H9 (cell line): Measurements from ENCODE around the gene ARHGAP8. TPM values are rescaled to one million over a fixed set of nuclear protein-coding genes. Genes with fewer than 3 reads are reported as not detected.

Experiments used
- DNase-seq: peaks from one replicate; pipeline ENCODE4 v3.0.0-alpha.2; 2017
- H2AFZ ChIP-seq: one replicate; pipeline ENCODE4 v1.6.1; 2013; ENCODE audit warnings: mild to moderate bottlenecking, low read length, control low read depth, moderate library complexity
- H2AK5ac ChIP-seq: 2 replicates; pipeline ENCODE4 v1.6.1; 2013; ENCODE audit warnings: low read length, control low read depth, mixed read lengths; ENCODE audit not compliant: insufficient read length
- H2BK120ac ChIP-seq: one replicate; pipeline ENCODE4 v1.6.1; 2013; ENCODE audit warnings: low read depth, mild to moderate bottlenecking, low read length, control low read depth, inconsistent platforms; ENCODE audit not compliant: poor library complexity, severe bottlenecking
- H2BK12ac ChIP-seq: 2 replicates; pipeline ENCODE4 v1.6.1; 2013; ENCODE audit warnings: low read length, control low read depth, mixed read lengths, low read depth; ENCODE audit not compliant: insufficient read length
- H2BK15ac ChIP-seq: 2 replicates; pipeline ENCODE4 v1.6.1; 2013; ENCODE audit warnings: low read depth, low read length, control low read depth
- H2BK20ac ChIP-seq: one replicate; pipeline ENCODE4 v1.6.1; 2013; ENCODE audit warnings: low read depth, mild to moderate bottlenecking, low read length, control low read depth, inconsistent platforms; ENCODE audit not compliant: poor library complexity, severe bottlenecking
- H2BK5ac ChIP-seq: 2 replicates; pipeline ENCODE4 v1.6.1; 2013; ENCODE audit warnings: low read length, control low read depth, mixed read lengths; ENCODE audit not compliant: insufficient read length
- H3K14ac ChIP-seq: 2 replicates; pipeline ENCODE4 v1.6.1; 2013; ENCODE audit warnings: low read length, control low read depth; ENCODE audit not compliant: insufficient read depth
- H3K18ac ChIP-seq: 2 replicates; pipeline ENCODE4 v1.6.1; 2013; ENCODE audit warnings: low read depth, mild to moderate bottlenecking, mixed read lengths, low read length, control low read depth; ENCODE audit not compliant: insufficient read length
- H3K23ac ChIP-seq: 2 replicates; pipeline ENCODE4 v1.6.1; 2013; ENCODE audit warnings: low read length, control low read depth, mixed read lengths, low read depth; ENCODE audit not compliant: insufficient read length
- H3K23me2 ChIP-seq: 2 replicates; pipeline ENCODE4 v1.6.1; 2013; ENCODE audit warnings: low read depth, mild to moderate bottlenecking, mixed read lengths, low read length, control low read depth; ENCODE audit not compliant: insufficient read length, poor library complexity, severe bottlenecking
- H3K27ac ChIP-seq: 2 replicates; pipeline ENCODE4 v1.5.1; 2013; ENCODE audit warnings: low read length, control low read depth, mixed read lengths, low read depth; ENCODE audit not compliant: insufficient read length
- H3K27me3 ChIP-seq: 2 replicates; pipeline ENCODE4 v1.6.1; 2013; ENCODE audit warnings: low read length, control low read depth, inconsistent platforms; ENCODE audit not compliant: insufficient read depth
- H3K4ac ChIP-seq: 2 replicates; pipeline ENCODE4 v1.6.1; 2013; ENCODE audit warnings: low read depth, mild to moderate bottlenecking, control low read depth, inconsistent platforms, low read length, moderate library complexity
- H3K4me1 ChIP-seq: 2 replicates; pipeline ENCODE4 v1.6.1; 2013; ENCODE audit warnings: low read length, control low read depth, inconsistent platforms; ENCODE audit not compliant: insufficient read depth
- H3K4me2 ChIP-seq: 2 replicates; pipeline ENCODE4 v1.6.1; 2013; ENCODE audit warnings: low read length, control low read depth, mixed read lengths; ENCODE audit not compliant: insufficient read length, insufficient read depth
- H3K56ac ChIP-seq: 2 replicates; pipeline ENCODE4 v1.6.1; 2013; ENCODE audit warnings: low read depth, mild to moderate bottlenecking, mixed read lengths, low read length, control low read depth; ENCODE audit not compliant: insufficient read length
- H3K79me1 ChIP-seq: 2 replicates; pipeline ENCODE4 v1.6.1; 2013; ENCODE audit warnings: low read depth, mild to moderate bottlenecking, moderate library complexity, low read length, control low read depth, inconsistent platforms; ENCODE audit not compliant: insufficient read depth, poor library complexity, severe bottlenecking
- H3K79me2 ChIP-seq: 2 replicates; pipeline ENCODE4 v1.6.1; 2013; ENCODE audit warnings: low read length, control low read depth, inconsistent platforms; ENCODE audit not compliant: insufficient read depth
- H3K9ac ChIP-seq: 2 replicates; pipeline ENCODE4 v1.6.1; 2013; ENCODE audit warnings: low read length, control low read depth, mixed read lengths; ENCODE audit not compliant: insufficient read length; ENCODE audit errors: extremely low read depth
- H3K9me3 ChIP-seq: one replicate; pipeline ENCODE4 v1.6.1; 2013; ENCODE audit warnings: low read depth, low read length, inconsistent platforms; ENCODE audit not compliant: control insufficient read depth
- H3T11ph ChIP-seq: one replicate; pipeline ENCODE4 v1.6.1; 2013; ENCODE audit warnings: mild to moderate bottlenecking, low read length, control low read depth, inconsistent platforms
- H4K20me1 ChIP-seq: one replicate; pipeline ENCODE4 v1.6.1; 2013; ENCODE audit not compliant: control insufficient read depth, insufficient read length, insufficient read depth
- H4K5ac ChIP-seq: 2 replicates; pipeline ENCODE4 v1.6.1; 2013; ENCODE audit warnings: low read depth, mild to moderate bottlenecking, mixed read lengths, low read length, control low read depth; ENCODE audit not compliant: insufficient read length
- H4K8ac ChIP-seq: replicated peaks from 2 replicates; pipeline ENCODE4 v1.6.1; 2013; ENCODE audit warnings: low read length, control low read depth, mixed read lengths, low read depth; ENCODE audit not compliant: insufficient read length
- H4K91ac ChIP-seq: 2 replicates; pipeline ENCODE4 v1.6.1; 2013; ENCODE audit warnings: low read depth, mild to moderate bottlenecking, moderate library complexity, mixed read lengths, low read length, control low read depth; ENCODE audit not compliant: insufficient read length
- H3K27ac Mint-ChIP-seq, 3 experiments: 2 replicates in 2 of 3; 3 replicates in 1 of 3; pipeline ENCODE4 v1.8.0; 2020 to 2021; ENCODE audit warnings: mixed read lengths in 3 of 3, mild to moderate bottlenecking in 1 of 3, moderate library complexity in 1 of 3
- H3K27me3 Mint-ChIP-seq: 2 replicates; pipeline ENCODE4 v1.8.0; 2021; ENCODE audit warnings: low read depth, mild to moderate bottlenecking, moderate library complexity, mixed read lengths
- H3K36me3 Mint-ChIP-seq, 3 experiments: 2 replicates in 2 of 3; 3 replicates in 1 of 3; pipeline ENCODE4 v1.8.0; 2020 to 2021; ENCODE audit warnings: low read depth in 3 of 3, mixed read lengths in 3 of 3; ENCODE audit not compliant: insufficient read depth in 1 of 3
- H3K4me1 Mint-ChIP-seq, 2 experiments: 2 replicates each; pipeline ENCODE4 v1.8.0; 2020; ENCODE audit warnings: mixed read lengths in 2 of 2
- H3K4me3 Mint-ChIP-seq, 2 experiments: 2 replicates in 1 of 2; 3 replicates in 1 of 2; pipeline ENCODE4 v1.8.0; 2020 to 2021; ENCODE audit warnings: mild to moderate bottlenecking in 2 of 2, mixed read lengths in 2 of 2, moderate library complexity in 1 of 2
- H3K9me3 Mint-ChIP-seq, 2 experiments: 2 replicates in 1 of 2; 3 replicates in 1 of 2; pipeline ENCODE4 v1.8.0; 2020; ENCODE audit warnings: mild to moderate bottlenecking in 2 of 2, mixed read lengths in 2 of 2, moderate library complexity in 1 of 2
- total RNA-seq: library from RNA; stranded (reverse); gene quantifications from 2 replicates; pipeline ENCODE4 v1.2.1, GENCODE V29; 2021
- TF ChIP-seq, protein P1 (sequence below): fragments of 200-600 bp; sonication (generic); conservative IDR thresholded peaks from 3 replicates; pipeline ENCODE4 v1.8.0; 2021; ENCODE audit warnings: antibody characterized with exemption, mild to moderate bottlenecking

The ARHGAP8 gene
- total RNA-seq, 1 experiment from 2014 or later = 35.4 TPM

DNA sequence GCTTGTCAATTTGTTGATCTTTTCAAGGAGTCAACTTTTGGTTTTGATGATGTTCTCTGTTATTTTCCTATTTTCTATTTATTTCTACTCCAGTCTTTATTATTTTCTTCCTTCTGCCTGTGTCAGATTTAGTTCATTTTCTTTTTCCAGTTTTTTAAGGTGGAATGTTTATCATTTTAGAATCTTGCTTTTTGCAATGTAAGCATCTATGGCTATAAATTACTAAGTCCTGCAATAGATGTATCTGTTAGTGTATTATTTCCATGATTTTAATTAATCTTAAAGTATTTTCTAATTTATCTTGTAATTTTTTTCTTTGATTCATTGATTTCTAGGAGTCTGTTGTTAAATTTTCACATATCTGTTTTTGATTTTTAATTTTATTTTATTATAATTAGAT, 81.7 kb downstream of the ARHGAP8 start:
- no peaks in the 10 kb centered on the region for H3K79me1 ChIP-seq
- no peak overlapping the region for H3K18ac ChIP-seq
- H3K9ac ChIP-seq = no peak overlapping the region
- no peak for DNase-seq
- H3K23me2 ChIP-seq = no peaks in the 10 kb centered on the region
- no peak overlapping the region for H2AK5ac ChIP-seq
- H2BK20ac ChIP-seq = no peak overlapping the region
- H4K8ac ChIP-seq = no peak overlapping the region
- no peak overlapping the region for H3K4ac ChIP-seq
- no peak overlapping the region for H2AFZ ChIP-seq
- Mint-ChIP-seq H3K27me3 (no peaks in the 10 kb centered on the region), H3K4me3 (no peak overlapping the region), H3K36me3 (peaks cover 29 to 45% (median 43%) of the 10 kb centered on the region in 3 experiments), H3K9me3 (peaks cover 13 to 29% of the 10 kb centered on the region in 2 experiments), H3K4me1 (peaks cover 12 to 13% of the 10 kb centered on the region in 2 experiments), H3K27ac (no peak overlapping the region)
- no peak overlapping the region for H3K23ac ChIP-seq
- no peak overlapping the region for H4K5ac ChIP-seq
- H2BK12ac ChIP-seq = no peak overlapping the region
- H3K14ac ChIP-seq = no peak overlapping the region
- no peak overlapping the region for H3K27ac ChIP-seq
- no peak overlapping the region for H3K56ac ChIP-seq
- no peaks in the 10 kb centered on the region; the same call in 1 of the 2 replicates for H3K4me1 ChIP-seq
- H2BK15ac ChIP-seq = no peak overlapping the region
- no peak overlapping the region for H4K91ac ChIP-seq
- H3K4me2 ChIP-seq = no peak overlapping the region
- H2BK120ac ChIP-seq = no peak overlapping the region
- no peak overlapping the region for H2BK5ac ChIP-seq
- no peaks in the 10 kb centered on the region for H3K9me3 ChIP-seq
- no peak overlapping the region for H3T11ph ChIP-seq
- no peaks in the 10 kb centered on the region for H3K79me2 ChIP-seq
- H4K20me1 ChIP-seq = peaks cover 2% of the 10 kb centered on the region
- TF ChIP-seq, protein P1, sequence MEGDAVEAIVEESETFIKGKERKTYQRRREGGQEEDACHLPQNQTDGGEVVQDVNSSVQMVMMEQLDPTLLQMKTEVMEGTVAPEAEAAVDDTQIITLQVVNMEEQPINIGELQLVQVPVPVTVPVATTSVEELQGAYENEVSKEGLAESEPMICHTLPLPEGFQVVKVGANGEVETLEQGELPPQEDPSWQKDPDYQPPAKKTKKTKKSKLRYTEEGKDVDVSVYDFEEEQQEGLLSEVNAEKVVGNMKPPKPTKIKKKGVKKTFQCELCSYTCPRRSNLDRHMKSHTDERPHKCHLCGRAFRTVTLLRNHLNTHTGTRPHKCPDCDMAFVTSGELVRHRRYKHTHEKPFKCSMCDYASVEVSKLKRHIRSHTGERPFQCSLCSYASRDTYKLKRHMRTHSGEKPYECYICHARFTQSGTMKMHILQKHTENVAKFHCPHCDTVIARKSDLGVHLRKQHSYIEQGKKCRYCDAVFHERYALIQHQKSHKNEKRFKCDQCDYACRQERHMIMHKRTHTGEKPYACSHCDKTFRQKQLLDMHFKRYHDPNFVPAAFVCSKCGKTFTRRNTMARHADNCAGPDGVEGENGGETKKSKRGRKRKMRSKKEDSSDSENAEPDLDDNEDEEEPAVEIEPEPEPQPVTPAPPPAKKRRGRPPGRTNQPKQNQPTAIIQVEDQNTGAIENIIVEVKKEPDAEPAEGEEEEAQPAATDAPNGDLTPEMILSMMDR = no peak
- no peaks in the 10 kb centered on the region for H3K27me3 ChIP-seq
